ENCODE measurements around the gene ZGPAT.
"Not testable (repeated sequence)": the region's sequence is repeated elsewhere in the genome, so short reads cannot be mapped to it uniquely, and the experiment has no call there.

The ZGPAT gene

GRCh38 chr20:63708301-63709148 is 686 bp downstream of the ZGPAT start:
- DNase-seq, result peak; percentile 31 to 53
- TF ChIP-seq GATA1 (IDR thresholded peaks at IDR 0.05; ENCODE audit: low read depth, low read length), result no peak
- no peak for TF ChIP-seq POLR2A (IDR thresholded peaks at IDR 0.05; ENCODE audit: low read length)

- DNase-seq, result no peak
- TF ChIP-seq POLR2A (IDR thresholded peaks at IDR 0.05; ENCODE audit: low read length) (no peak), GATA1 (IDR thresholded peaks at IDR 0.05; ENCODE audit: low read depth, low read length) (no peak)
These were observed 1.3 kb downstream of the ZGPAT start for GRCh38 chr20:63709149-63709527.

- TF ChIP-seq POLR2A (IDR thresholded peaks at IDR 0.05; ENCODE audit: low read length) (no peak), GATA1 (IDR thresholded peaks at IDR 0.05; ENCODE audit: low read depth, low read length) (no peak)
These were observed 3.3 kb downstream of the ZGPAT start for GRCh38 chr20:63711085-63711645.

GRCh38 chr20:63712191-63712590 is 4.4 kb downstream of the ZGPAT start:
- TF ChIP-seq GATA1 (IDR thresholded peaks at IDR 0.05; ENCODE audit: low read depth, low read length), result no peak
- no peak for DNase-seq

More at GRCh38 chr20:63711085-63711645, 3.3 kb downstream of the ZGPAT start:
- no peak for DNase-seq

GRCh38 chr20:63714858-63715257 is 7.0 kb downstream of the ZGPAT start:
- TF ChIP-seq GATA1 (IDR thresholded peaks at IDR 0.05; ENCODE audit: low read depth, low read length), result no peak
- TF ChIP-seq POLR2A (IDR thresholded peaks at IDR 0.05; ENCODE audit: low read length), result no peak
- DNase-seq, result no peak

- TF ChIP-seq GATA1 (IDR thresholded peaks at IDR 0.05; ENCODE audit: low read depth, low read length) (no peak), POLR2A (IDR thresholded peaks at IDR 0.05; ENCODE audit: low read length) (no peak)
These were observed 11.2 kb downstream of the ZGPAT start for GRCh38 chr20:63718996-63719395.

GRCh38 chr20:63722967-63723622 is 15.3 kb downstream of the ZGPAT start:
- DNase-seq, result not testable (repeated sequence)

More at GRCh38 chr20:63718996-63719395, 11.2 kb downstream of the ZGPAT start:
- peak in 1 of 2 experiments; percentile 28 for DNase-seq

- DNase-seq, result not testable (repeated sequence)
These were observed 22.4 kb downstream of the ZGPAT start for GRCh38 chr20:63730189-63730733.

- DNase-seq, result no peak
- no peak for TF ChIP-seq POLR2A (IDR thresholded peaks at IDR 0.05; ENCODE audit: low read length)
- TF ChIP-seq GATA1 (IDR thresholded peaks at IDR 0.05; ENCODE audit: low read depth, low read length), result no peak
These were observed 23.6 kb downstream of the ZGPAT start for GRCh38 chr20:63731410-63731809.

- no peak for TF ChIP-seq POLR2A (IDR thresholded peaks at IDR 0.05; ENCODE audit: low read length)
- TF ChIP-seq GATA1 (IDR thresholded peaks at IDR 0.05; ENCODE audit: low read depth, low read length), result no peak
- no peak for DNase-seq
These were observed 24.6 kb downstream of the ZGPAT start for GRCh38 chr20:63732118-63733095.

- TF ChIP-seq POLR2A (IDR thresholded peaks at IDR 0.05; ENCODE audit: low read length) (no peak), GATA1 (IDR thresholded peaks at IDR 0.05; ENCODE audit: low read depth, low read length) (no peak)
- DNase-seq, result no peak
These were observed 25.3 kb downstream of the ZGPAT start for GRCh38 chr20:63733117-63733516.

- TF ChIP-seq GATA1 (IDR thresholded peaks at IDR 0.05; ENCODE audit: low read depth, low read length), result no peak
- no peak for TF ChIP-seq POLR2A (IDR thresholded peaks at IDR 0.05; ENCODE audit: low read length)
- DNase-seq, result no peak
These were observed 25.8 kb downstream of the ZGPAT start for GRCh38 chr20:63733579-63734081.

Measured in erythroblast (primary cell).